Fibroblast of lung (primary cell): Measurements from ENCODE around the gene WDR48. TPM values are rescaled to one million over a fixed set of nuclear protein-coding genes. Genes with fewer than 3 reads are reported as not detected.

Source experiments
- DNase-seq, 2 donors: peaks; one replicate each; pipeline versions ENCODE4 v3.0.0 to v3.0.0-alpha.2; 2010; ENCODE audit warnings: low read depth in 2 of 2
- H2AFZ ChIP-seq: 2 replicates; pipeline ENCODE4 v1.5.1; 2012; ENCODE audit warnings: low read length, control low read depth, inconsistent platforms
- H3K27ac ChIP-seq: 2 replicates; pipeline ENCODE4 v1.5.1; 2011; ENCODE audit warnings: low read length, control low read depth; ENCODE audit not compliant: insufficient read depth
- H3K27me3 ChIP-seq: 2 replicates; pipeline ENCODE4 v1.5.1; 2011; ENCODE audit warnings: mild to moderate bottlenecking, low read length; ENCODE audit not compliant: control insufficient read depth, insufficient read depth
- H3K36me3 ChIP-seq: 2 replicates; pipeline ENCODE4 v1.5.1; 2011; ENCODE audit warnings: low read length; ENCODE audit not compliant: control insufficient read depth, insufficient read depth
- H3K4me1 ChIP-seq: 2 replicates; pipeline ENCODE4 v1.5.1; 2011; ENCODE audit warnings: low read length; ENCODE audit not compliant: control insufficient read depth, insufficient read depth; ENCODE audit errors: extremely low read depth
- H3K4me2 ChIP-seq: 2 replicates; pipeline ENCODE4 v1.5.1; 2011; ENCODE audit warnings: low read length, control low read depth; ENCODE audit not compliant: insufficient read depth; ENCODE audit errors: extremely low read depth
- H3K4me3 ChIP-seq, 4 experiments: fragments of 200-600 bp in 1 of 4; sonication (generic) in 1 of 4; replicated peaks in 1 of 4; 2 replicates each; pipeline ENCODE4 v1.5.1; 2011 to 2016; ENCODE audit warnings: low read length in 4 of 4, low read depth in 3 of 4, mild to moderate bottlenecking in 3 of 4, control low read depth in 2 of 4, inconsistent platforms in 1 of 4, mixed read lengths in 1 of 4; ENCODE audit not compliant: insufficient read depth in 1 of 4; ENCODE audit errors: control extremely low read depth in 1 of 4
- H3K79me2 ChIP-seq: 2 replicates; pipeline ENCODE4 v1.5.1; 2012; ENCODE audit warnings: mild to moderate bottlenecking, low read length, inconsistent platforms; ENCODE audit not compliant: control insufficient read depth, insufficient read depth
- H3K9ac ChIP-seq: 2 replicates; pipeline ENCODE4 v1.5.1; 2011; ENCODE audit warnings: mild to moderate bottlenecking, low read length, control low read depth; ENCODE audit not compliant: insufficient read depth
- H3K9me3 ChIP-seq: 2 replicates; pipeline ENCODE4 v1.5.1; 2012; ENCODE audit warnings: low read depth, low read length; ENCODE audit not compliant: control insufficient read depth, insufficient read depth
- H4K20me1 ChIP-seq: 2 replicates; pipeline ENCODE4 v1.5.1; 2011; ENCODE audit warnings: low read length; ENCODE audit not compliant: control insufficient read depth, insufficient read depth; ENCODE audit errors: extremely low read depth
- EZH2 ChIP-seq: IDR thresholded peaks from 2 replicates; pipeline ENCODE4 v1.5.1; 2012; ENCODE audit warnings: low read length, control low read depth, mild to moderate bottlenecking; ENCODE audit errors: missing control alignments
- polyA plus RNA-seq, 2 donors: library from polyadenylated mRNA; depleted of rRNA in 1 of 2; stranded (reverse) in 1 of 2; unstranded in 1 of 2; fragments of >200 nt; gene quantifications; 2 replicates each; pipeline ENCODE4 v1.2.1, GENCODE V29; 2011 to 2012; ENCODE audit warnings: missing spikeins in 1 of 2
- total RNA-seq: library from RNA; depleted of rRNA; stranded (reverse); fragments of >200 nt; gene quantifications from 2 replicates; pipeline ENCODE4 v1.2.1, GENCODE V29; 2014
- TF ChIP-seq, protein P1 (sequence below), 2 donors: IDR thresholded peaks in 1 of 2; conservative IDR thresholded peaks in 1 of 2; 1 replicate in 1 of 2; 2 replicates in 1 of 2; pipeline ENCODE4 v1.5.1; 2011 to 2012; ENCODE audit warnings: low read length in 2 of 2, control low read depth in 1 of 2, inconsistent platforms in 1 of 2, low read depth in 1 of 2, mild to moderate bottlenecking in 1 of 2

Gene WDR48
- total and polyA plus RNA-seq, 2 donors (not counting 1 experiment from before 2014, with no cell fraction given) = 35.1 to 44.9 TPM

DNA sequence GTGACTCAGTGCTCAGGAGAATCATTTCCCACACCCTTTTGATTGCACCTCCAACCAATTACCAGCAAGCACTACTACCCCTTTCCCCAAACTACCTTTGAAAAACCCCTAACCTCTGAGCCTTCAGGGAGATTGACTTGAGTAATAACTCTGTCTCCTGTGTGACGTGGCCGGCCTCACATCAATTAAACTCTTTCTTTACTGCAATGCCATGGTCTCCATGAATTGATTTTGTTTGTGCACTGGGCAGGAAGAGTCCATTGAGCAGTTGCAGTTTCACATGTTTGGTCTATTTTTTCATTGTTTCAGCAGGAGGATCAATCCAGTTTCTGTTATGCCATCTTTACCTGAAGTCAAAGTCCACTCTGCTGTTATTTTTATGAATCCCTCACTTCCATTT lies 32.5 kb upstream of the WDR48 start:
- Histone ChIP-seq H3K4me2 (no peak overlapping the region), H3K27ac (no peak overlapping the region), H3K36me3 (no peaks in the 10 kb centered on the region), H3K79me2 (no peaks in the 10 kb centered on the region), H3K4me3 (no peak overlapping the region), H3K4me1 (no peaks in the 10 kb centered on the region), H3K9ac (no peak overlapping the region), H4K20me1 (no peaks in the 10 kb centered on the region), H3K9me3 (no peaks in the 10 kb centered on the region), H2AFZ (no peak overlapping the region), H3K27me3 (no peaks in the 10 kb centered on the region)
- DNase-seq = no peak
- TF ChIP-seq, protein P1, sequence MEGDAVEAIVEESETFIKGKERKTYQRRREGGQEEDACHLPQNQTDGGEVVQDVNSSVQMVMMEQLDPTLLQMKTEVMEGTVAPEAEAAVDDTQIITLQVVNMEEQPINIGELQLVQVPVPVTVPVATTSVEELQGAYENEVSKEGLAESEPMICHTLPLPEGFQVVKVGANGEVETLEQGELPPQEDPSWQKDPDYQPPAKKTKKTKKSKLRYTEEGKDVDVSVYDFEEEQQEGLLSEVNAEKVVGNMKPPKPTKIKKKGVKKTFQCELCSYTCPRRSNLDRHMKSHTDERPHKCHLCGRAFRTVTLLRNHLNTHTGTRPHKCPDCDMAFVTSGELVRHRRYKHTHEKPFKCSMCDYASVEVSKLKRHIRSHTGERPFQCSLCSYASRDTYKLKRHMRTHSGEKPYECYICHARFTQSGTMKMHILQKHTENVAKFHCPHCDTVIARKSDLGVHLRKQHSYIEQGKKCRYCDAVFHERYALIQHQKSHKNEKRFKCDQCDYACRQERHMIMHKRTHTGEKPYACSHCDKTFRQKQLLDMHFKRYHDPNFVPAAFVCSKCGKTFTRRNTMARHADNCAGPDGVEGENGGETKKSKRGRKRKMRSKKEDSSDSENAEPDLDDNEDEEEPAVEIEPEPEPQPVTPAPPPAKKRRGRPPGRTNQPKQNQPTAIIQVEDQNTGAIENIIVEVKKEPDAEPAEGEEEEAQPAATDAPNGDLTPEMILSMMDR (conservative IDR thresholded peaks at IDR 0.05 in 1 of 2, IDR thresholded peaks at IDR 0.05 in 1 of 2; ENCODE audit: low read depth in 1 of 2, low read length in 2 of 2) = no peak

- Histone ChIP-seq H2AFZ (no peak overlapping the region), H3K4me3 (no peak overlapping the region), H4K20me1 (no peaks in the 10 kb centered on the region), H3K36me3 (no peaks in the 10 kb centered on the region), H3K79me2 (no peaks in the 10 kb centered on the region), H3K4me2 (no peak overlapping the region), H3K27me3 (no peaks in the 10 kb centered on the region), H3K9ac (no peak overlapping the region), H3K9me3 (no peaks in the 10 kb centered on the region), H3K27ac (no peak overlapping the region), H3K4me1 (no peaks in the 10 kb centered on the region)
- no peak for DNase-seq
- no peak for TF ChIP-seq EZH2
- TF ChIP-seq, protein P1 (conservative IDR thresholded peaks at IDR 0.05 in 1 of 2, IDR thresholded peaks at IDR 0.05 in 1 of 2; ENCODE audit: low read depth in 1 of 2, low read length in 2 of 2) = no peak
These were observed 30.8 kb upstream of the WDR48 start for GRCh38 chr3:39021029-39021428.

GRCh38 chr3:39021465-39022285 lies 30.1 kb upstream of the WDR48 start:
- no peaks in the 10 kb centered on the region for H3K36me3 ChIP-seq
- no peak overlapping the region for H2AFZ ChIP-seq
- TF ChIP-seq, protein P1 (conservative IDR thresholded peaks at IDR 0.05 in 1 of 2, IDR thresholded peaks at IDR 0.05 in 1 of 2; ENCODE audit: low read depth in 1 of 2, low read length in 2 of 2) = no peak
- no peak for TF ChIP-seq EZH2
- no peak overlapping the region for H3K27ac ChIP-seq
- H3K4me1 ChIP-seq = no peaks in the 10 kb centered on the region
- DNase-seq = no peak
- H3K9ac ChIP-seq = no peak overlapping the region
- no peak overlapping the region for H3K4me2 ChIP-seq
- no peaks in the 10 kb centered on the region for H3K27me3 ChIP-seq
- no peaks in the 10 kb centered on the region for H3K9me3 ChIP-seq
- H3K4me3 ChIP-seq = no peak overlapping the region
- H3K79me2 ChIP-seq = no peaks in the 10 kb centered on the region
- H4K20me1 ChIP-seq = no peaks in the 10 kb centered on the region
